HCT116 (cell line): ENCODE data around the gene ADGRL3. TPM values are rescaled to one million over a fixed set of nuclear protein-coding genes. Genes with fewer than 3 reads are reported as not detected.

ENCODE experiments used
- ATAC-seq: fragments of 200-7000 bp; cut with Tn5 transposase; 2 replicates; pipeline ENCODE4 v1.9.1; 2020; ENCODE audit warnings: mild to moderate bottlenecking, moderate library complexity
- BruUV-seq: library from RNA; stranded (reverse); fragments of 400-500 nt; replicated peaks from 2 replicates; lab custom pipeline; 2021; lab: Mats Ljungman, UMichigan
- CTCF ChIA-PET: fragments of 300-600 bp; sonication (Branson Sonifier 250); formaldehyde crosslinking; loops from one replicate; lab custom pipeline; 2021; ENCODE audit warnings: antibody characterized with exemption; lab: Charles Lee
- POLR2A ChIA-PET: fragments of 300-600, 350-600 bp; sonication (Branson Sonifier 250); formaldehyde crosslinking; loops from one replicate; lab custom pipeline; 2021; ENCODE audit warnings: antibody characterized with exemption; lab: Charles Lee
- RAD21 ChIA-PET, 2 experiments: fragments of 300-600 bp; sonication (Branson Sonifier 250); formaldehyde crosslinking; loops; one replicate each; lab custom pipeline; 2023; ENCODE audit warnings: low total read pairs in 2 of 2; ENCODE audit not compliant: uncharacterized antibody in 2 of 2, unreplicated experiment in 2 of 2, low non-redundant PET in 1 of 2; lab: Charles Lee
- DNase-seq: peaks from one replicate; pipeline ENCODE4 v3.0.0-alpha.2; 2010; ENCODE audit warnings: low read depth, low spot score
- H2AFZ ChIP-seq: fragments of 200-600 bp; shearing (Covaris generic), sonication (generic); 2 replicates; pipeline ENCODE4 v1.6.1; 2017; ENCODE audit warnings: low read depth, mixed run types, mixed read lengths, antibody characterized with exemption, low read length; ENCODE audit not compliant: poor library complexity, severe bottlenecking
- H3K27ac ChIP-seq: 2 replicates; pipeline ENCODE4 v1.5.1; 2012; ENCODE audit warnings: low read depth, low read length
- H3K27me3 ChIP-seq: fragments of 200-600 bp; sonication (generic); 2 replicates; pipeline ENCODE4 v1.6.1; 2016; ENCODE audit warnings: mixed run types, low read length, mixed read lengths; ENCODE audit not compliant: insufficient read depth
- H3K36me3 ChIP-seq, 2 experiments: fragments of 200-500 bp in 1 of 2; fragments of 200-600 bp in 1 of 2; sonication (Bioruptor generic) in 1 of 2; sonication (generic) in 1 of 2; 2 replicates each; pipeline versions ENCODE4 v1.5.1 to v1.6.1; 2014 to 2016; ENCODE audit warnings: low read length in 2 of 2, inconsistent platforms in 1 of 2, mixed read lengths in 1 of 2, mixed run types in 1 of 2; ENCODE audit not compliant: insufficient read depth in 2 of 2, control insufficient read depth in 1 of 2
- H3K4me1 ChIP-seq, 2 experiments: fragments of 200-600 bp in 1 of 2; sonication (generic) in 1 of 2; 2 replicates each; pipeline versions ENCODE4 v1.5.1 to v1.6.1; 2012 to 2017; ENCODE audit warnings: low read length in 2 of 2, inconsistent platforms in 1 of 2, mild to moderate bottlenecking in 1 of 2, mixed read lengths in 1 of 2, mixed run types in 1 of 2, moderate library complexity in 1 of 2; ENCODE audit not compliant: insufficient read depth in 2 of 2, control insufficient read depth in 1 of 2
- H3K4me2 ChIP-seq: fragments of 200-600 bp; sonication (generic); 2 replicates; pipeline ENCODE4 v1.6.1; 2017; ENCODE audit warnings: mixed run types, low read length, mixed read lengths
- H3K4me3 ChIP-seq, 2 experiments: fragments of 200-600 bp in 1 of 2; sonication (generic) in 1 of 2; replicated peaks in 1 of 2; 2 replicates each; pipeline ENCODE4 v1.5.1; 2011 to 2016; ENCODE audit warnings: low read length in 2 of 2, control low read depth in 1 of 2, low read depth in 1 of 2, mild to moderate bottlenecking in 1 of 2, mixed read lengths in 1 of 2, mixed run types in 1 of 2
- H3K79me2 ChIP-seq: fragments of 200-600 bp; sonication (generic); 2 replicates; pipeline ENCODE4 v1.6.1; 2017; ENCODE audit warnings: mild to moderate bottlenecking, mixed run types, low read length, moderate library complexity, mixed read lengths; ENCODE audit not compliant: insufficient read depth
- H3K9ac ChIP-seq: fragments of 200-600 bp; sonication (generic); 2 replicates; pipeline ENCODE4 v1.6.1; 2016; ENCODE audit warnings: low read length, mixed read lengths
- H3K9me2 ChIP-seq: fragments of 200-600 bp; sonication (generic), shearing (Covaris generic); 2 replicates; pipeline ENCODE4 v1.6.1; 2017; ENCODE audit warnings: mixed run types, mild to moderate bottlenecking, moderate library complexity; ENCODE audit not compliant: insufficient read depth
- H3K9me3 ChIP-seq, 2 experiments: fragments of 200-500 bp in 1 of 2; fragments of 200-600 bp in 1 of 2; sonication (Bioruptor generic) in 1 of 2; sonication (generic) in 1 of 2; 2 replicates each; pipeline ENCODE4 v1.6.1; 2014 to 2017; ENCODE audit warnings: low read length in 2 of 2, mixed read lengths in 2 of 2, inconsistent platforms in 1 of 2, low read depth in 1 of 2, mild to moderate bottlenecking in 1 of 2, mixed run types in 1 of 2, moderate library complexity in 1 of 2; ENCODE audit not compliant: control insufficient read depth in 1 of 2, insufficient read depth in 1 of 2
- H4K20me1 ChIP-seq: fragments of 200-600 bp; sonication (generic), shearing (Covaris generic); 2 replicates; pipeline ENCODE4 v1.6.1; 2017; ENCODE audit warnings: mixed run types, mild to moderate bottlenecking, moderate library complexity; ENCODE audit not compliant: insufficient read depth
- CBX3 ChIP-seq: IDR thresholded peaks from 2 replicates; pipeline ENCODE4 v1.6.1; 2012; ENCODE audit warnings: low read depth
- CEBPB ChIP-seq: IDR thresholded peaks from 2 replicates; pipeline ENCODE4 v1.6.1; 2012; ENCODE audit warnings: low read depth
- EGR1 ChIP-seq: IDR thresholded peaks from 2 replicates; pipeline ENCODE4 v1.6.1; 2012; ENCODE audit warnings: low read depth
- ELF1 ChIP-seq: IDR thresholded peaks from 2 replicates; pipeline ENCODE4 v1.6.1; 2012; ENCODE audit warnings: low read depth, borderline replicate concordance
- JUND ChIP-seq: IDR thresholded peaks from 2 replicates; pipeline ENCODE4 v1.6.1; 2012
- POLR2AphosphoS5 ChIP-seq: IDR thresholded peaks from 2 replicates; pipeline ENCODE4 v1.6.1; 2011; ENCODE audit warnings: mild to moderate bottlenecking, low read depth, low read length, moderate library complexity
- RAD21 ChIP-seq: IDR thresholded peaks from 2 replicates; pipeline ENCODE4 v1.6.1; 2012; ENCODE audit warnings: low read depth, mild to moderate bottlenecking
- SIN3A ChIP-seq: IDR thresholded peaks from 2 replicates; pipeline ENCODE4 v1.6.1; 2012; ENCODE audit warnings: low read depth
- SRF ChIP-seq: IDR thresholded peaks from 2 replicates; pipeline ENCODE4 v1.6.1; 2012; ENCODE audit warnings: low read depth
- TCF7L2 ChIP-seq: IDR thresholded peaks from 2 replicates; pipeline ENCODE4 v1.7.0; 2011; ENCODE audit warnings: borderline replicate concordance, inconsistent platforms; ENCODE audit not compliant: insufficient read depth, insufficient read length; ENCODE audit errors: extremely low read depth
- YY1 ChIP-seq: IDR thresholded peaks from 2 replicates; pipeline ENCODE4 v1.6.1; 2011; ENCODE audit warnings: low read length, low read depth, moderate library complexity, mild to moderate bottlenecking; ENCODE audit not compliant: insufficient replicate concordance; ENCODE audit errors: extremely low read depth
- ZFX ChIP-seq: fragments of 450-650 bp; IDR thresholded peaks from 2 replicates; pipeline ENCODE4 v1.6.1; 2017
- intact Hi-C: fragments of 100-400 bp; cut with micrococcal nuclease; formaldehyde crosslinking; loops from 2 replicates; pipeline ENCODE4 v1.10.0; 2022
- total RNA-seq: library from RNA; stranded (reverse); gene quantifications from one replicate; pipeline ENCODE4 v1.2.1, GENCODE V29; 2021; ENCODE audit not compliant: unreplicated experiment
- TF ChIP-seq, protein P1 (sequence below): IDR thresholded peaks from 2 replicates; pipeline ENCODE4 v1.6.1; 2011; ENCODE audit warnings: mild to moderate bottlenecking, low read length, moderate library complexity; ENCODE audit not compliant: insufficient replicate concordance; ENCODE audit errors: extremely low read depth
- TF ChIP-seq, protein P2 (sequence below): IDR thresholded peaks from 2 replicates; pipeline ENCODE4 v1.6.1; 2012
- TF ChIP-seq, protein P3 (sequence below): IDR thresholded peaks from 2 replicates; pipeline ENCODE4 v1.6.1; 2012
- TF ChIP-seq, protein P4 (sequence below): IDR thresholded peaks from 2 replicates; pipeline ENCODE4 v1.6.1; 2012; ENCODE audit warnings: low read depth

Gene ADGRL3
- total RNA-seq, 1 experiment from 2014 or later, result not detected

DNA sequence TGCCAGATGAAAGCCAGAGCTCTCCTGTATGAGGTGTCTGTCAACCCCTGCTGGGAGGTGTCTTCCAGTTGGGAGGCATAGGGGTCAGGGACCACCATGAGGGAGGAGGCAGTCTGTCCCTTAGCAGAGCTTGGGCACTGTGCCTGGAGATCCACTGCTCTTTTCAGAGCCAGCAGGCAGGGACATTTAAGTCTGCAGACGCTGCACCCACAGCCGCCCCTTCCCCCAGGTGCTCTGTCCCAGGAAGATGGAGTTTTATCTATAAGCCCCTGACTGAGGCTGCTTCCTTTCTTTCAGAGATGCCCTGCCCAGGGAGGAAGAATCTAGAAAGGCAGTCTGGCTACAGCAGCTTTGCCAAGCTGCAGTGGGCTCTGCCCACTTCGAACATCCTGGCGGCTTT, 893.6 kb downstream of the ADGRL3 start:
- DNase-seq, result no peak
- no peak overlapping the region for H2AFZ ChIP-seq
- no peak overlapping the region for H3K27ac ChIP-seq
- no peak for TF ChIP-seq SIN3A
- BruUV-seq, result no TSS peak
- RAD21 ChIA-PET, result no interaction called here
- ATAC-seq, result no peak
- no peak overlapping the region for H3K9ac ChIP-seq
- no peaks in the 10 kb centered on the region for H3K36me3 ChIP-seq
- peaks cover 4 to 6% of the 10 kb centered on the region in 2 experiments; a peak in 2 of 4 replicates for H3K9me3 ChIP-seq
- CTCF ChIA-PET, result no interaction called here
- intact Hi-C loops, result no loop called here
- no peaks in the 10 kb centered on the region for H3K4me1 ChIP-seq
- no peak overlapping the region for H3K4me2 ChIP-seq
- no peaks in the 10 kb centered on the region for H4K20me1 ChIP-seq
- no peaks in the 10 kb centered on the region for H3K27me3 ChIP-seq
- no peak overlapping the region for H3K4me3 ChIP-seq
- POLR2A ChIA-PET, result no interaction called here
- no peaks in the 10 kb centered on the region for H3K9me2 ChIP-seq
- no peaks in the 10 kb centered on the region for H3K79me2 ChIP-seq

- ATAC-seq (no peak), DNase-seq (no peak)
- H4K20me1 ChIP-seq, result no peaks in the 10 kb centered on the region
- POLR2A ChIA-PET, result no interaction called here
- no peaks in the 10 kb centered on the region for H3K9me2 ChIP-seq
- no peak overlapping the region for H2AFZ ChIP-seq
- H3K36me3 ChIP-seq, result no peaks in the 10 kb centered on the region
- no peak overlapping the region for H3K4me2 ChIP-seq
- no peak overlapping the region for H3K4me3 ChIP-seq
- H3K27me3 ChIP-seq, result no peaks in the 10 kb centered on the region
- no peaks in the 10 kb centered on the region for H3K4me1 ChIP-seq
- no TSS peak for BruUV-seq
- H3K9me3 ChIP-seq, result peaks cover 8 to 9% of the 10 kb centered on the region in 2 experiments; a peak in 2 of 4 replicates
- intact Hi-C loops, result no loop called here
- H3K27ac ChIP-seq, result no peak overlapping the region
- RAD21 ChIA-PET, result no interaction called here
- no peak overlapping the region for H3K9ac ChIP-seq
- CTCF ChIA-PET, result no interaction called here
- no peaks in the 10 kb centered on the region for H3K79me2 ChIP-seq
- TF ChIP-seq ELF1 (no peak), TCF7L2 (no peak), RAD21 (no peak), SRF (no peak), CEBPB (no peak), ZFX (no peak), CBX3 (no peak), SIN3A (no peak), YY1 (no peak), EGR1 (no peak), JUND (no peak), POLR2AphosphoS5 (no peak)
- TF ChIP-seq, protein P1, sequence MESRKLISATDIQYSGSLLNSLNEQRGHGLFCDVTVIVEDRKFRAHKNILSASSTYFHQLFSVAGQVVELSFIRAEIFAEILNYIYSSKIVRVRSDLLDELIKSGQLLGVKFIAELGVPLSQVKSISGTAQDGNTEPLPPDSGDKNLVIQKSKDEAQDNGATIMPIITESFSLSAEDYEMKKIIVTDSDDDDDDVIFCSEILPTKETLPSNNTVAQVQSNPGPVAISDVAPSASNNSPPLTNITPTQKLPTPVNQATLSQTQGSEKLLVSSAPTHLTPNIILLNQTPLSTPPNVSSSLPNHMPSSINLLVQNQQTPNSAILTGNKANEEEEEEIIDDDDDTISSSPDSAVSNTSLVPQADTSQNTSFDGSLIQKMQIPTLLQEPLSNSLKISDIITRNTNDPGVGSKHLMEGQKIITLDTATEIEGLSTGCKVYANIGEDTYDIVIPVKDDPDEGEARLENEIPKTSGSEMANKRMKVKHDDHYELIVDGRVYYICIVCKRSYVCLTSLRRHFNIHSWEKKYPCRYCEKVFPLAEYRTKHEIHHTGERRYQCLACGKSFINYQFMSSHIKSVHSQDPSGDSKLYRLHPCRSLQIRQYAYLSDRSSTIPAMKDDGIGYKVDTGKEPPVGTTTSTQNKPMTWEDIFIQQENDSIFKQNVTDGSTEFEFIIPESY, result no peak
- TF ChIP-seq, protein P2, sequence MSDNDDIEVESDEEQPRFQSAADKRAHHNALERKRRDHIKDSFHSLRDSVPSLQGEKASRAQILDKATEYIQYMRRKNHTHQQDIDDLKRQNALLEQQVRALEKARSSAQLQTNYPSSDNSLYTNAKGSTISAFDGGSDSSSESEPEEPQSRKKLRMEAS, result no peak
- TF ChIP-seq, protein P3, sequence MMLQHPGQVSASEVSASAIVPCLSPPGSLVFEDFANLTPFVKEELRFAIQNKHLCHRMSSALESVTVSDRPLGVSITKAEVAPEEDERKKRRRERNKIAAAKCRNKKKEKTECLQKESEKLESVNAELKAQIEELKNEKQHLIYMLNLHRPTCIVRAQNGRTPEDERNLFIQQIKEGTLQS, result no peak
- TF ChIP-seq, protein P4, sequence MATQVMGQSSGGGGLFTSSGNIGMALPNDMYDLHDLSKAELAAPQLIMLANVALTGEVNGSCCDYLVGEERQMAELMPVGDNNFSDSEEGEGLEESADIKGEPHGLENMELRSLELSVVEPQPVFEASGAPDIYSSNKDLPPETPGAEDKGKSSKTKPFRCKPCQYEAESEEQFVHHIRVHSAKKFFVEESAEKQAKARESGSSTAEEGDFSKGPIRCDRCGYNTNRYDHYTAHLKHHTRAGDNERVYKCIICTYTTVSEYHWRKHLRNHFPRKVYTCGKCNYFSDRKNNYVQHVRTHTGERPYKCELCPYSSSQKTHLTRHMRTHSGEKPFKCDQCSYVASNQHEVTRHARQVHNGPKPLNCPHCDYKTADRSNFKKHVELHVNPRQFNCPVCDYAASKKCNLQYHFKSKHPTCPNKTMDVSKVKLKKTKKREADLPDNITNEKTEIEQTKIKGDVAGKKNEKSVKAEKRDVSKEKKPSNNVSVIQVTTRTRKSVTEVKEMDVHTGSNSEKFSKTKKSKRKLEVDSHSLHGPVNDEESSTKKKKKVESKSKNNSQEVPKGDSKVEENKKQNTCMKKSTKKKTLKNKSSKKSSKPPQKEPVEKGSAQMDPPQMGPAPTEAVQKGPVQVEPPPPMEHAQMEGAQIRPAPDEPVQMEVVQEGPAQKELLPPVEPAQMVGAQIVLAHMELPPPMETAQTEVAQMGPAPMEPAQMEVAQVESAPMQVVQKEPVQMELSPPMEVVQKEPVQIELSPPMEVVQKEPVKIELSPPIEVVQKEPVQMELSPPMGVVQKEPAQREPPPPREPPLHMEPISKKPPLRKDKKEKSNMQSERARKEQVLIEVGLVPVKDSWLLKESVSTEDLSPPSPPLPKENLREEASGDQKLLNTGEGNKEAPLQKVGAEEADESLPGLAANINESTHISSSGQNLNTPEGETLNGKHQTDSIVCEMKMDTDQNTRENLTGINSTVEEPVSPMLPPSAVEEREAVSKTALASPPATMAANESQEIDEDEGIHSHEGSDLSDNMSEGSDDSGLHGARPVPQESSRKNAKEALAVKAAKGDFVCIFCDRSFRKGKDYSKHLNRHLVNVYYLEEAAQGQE, result no peak
Observed at GRCh38 chr4:62096881-62097280, 896.8 kb downstream of the ADGRL3 start.
